Choroid plexus epithelial cell (primary cell): Measurements from ENCODE around the gene TNNT1.

Experiments
- DNase-seq: peaks from one replicate; pipeline ENCODE4 v3.0.0-alpha.2; 2010; ENCODE audit warnings: low read depth
- H3K4me3 ChIP-seq: 2 replicates; pipeline ENCODE4 v1.5.1; 2011; ENCODE audit warnings: low read depth, mild to moderate bottlenecking, control low read depth, low read length, moderate library complexity
- CTCF ChIP-seq: conservative IDR thresholded peaks from 2 replicates; pipeline ENCODE4 v1.5.1; 2011; ENCODE audit warnings: low read depth, mild to moderate bottlenecking, control low read depth, inconsistent platforms, low read length, moderate library complexity

TNNT1 gene

GRCh38 chr19:55166530-55167268 is 17.7 kb upstream of the TNNT1 start, which contains the start of gene DNAAF3:
DNAAF3 (minus strand) TSS chr19:55166613; CDS start chr19:55166413, 200 bp downstream.
- no peak for TF ChIP-seq CTCF
- peak within 1 kb of the TSS; percentile 63 for H3K4me3 ChIP-seq
- DNase-seq = peak; percentile 99

- peak overlapping the region; percentile 63 for H3K4me3 ChIP-seq
- peak; percentile 76 for TF ChIP-seq CTCF
- DNase-seq = peak; percentile 84
Measured at GRCh38 chr19:55165952-55166529, 17.0 kb upstream of the TNNT1 start.

- H3K4me3 ChIP-seq = no peak overlapping the region
- no peak for DNase-seq
- TF ChIP-seq CTCF = no peak
Measured at GRCh38 chr19:55161571-55162322, 12.7 kb upstream of the TNNT1 start.

- no peak for DNase-seq
- H3K4me3 ChIP-seq = no peak overlapping the region
- TF ChIP-seq CTCF = no peak
Measured at GRCh38 chr19:55160986-55161365, 12.0 kb upstream of the TNNT1 start.

- H3K4me3 ChIP-seq = no peak overlapping the region
- peak; percentile 88 for TF ChIP-seq CTCF
Measured at GRCh38 chr19:55160128-55160985, 11.4 kb upstream of the TNNT1 start.

GRCh38 chr19:55158848-55159749 is 10.1 kb upstream of the TNNT1 start:
- H3K4me3 ChIP-seq = no peak overlapping the region
- TF ChIP-seq CTCF = no peak
- DNase-seq = peak; percentile 41

More at GRCh38 chr19:55160128-55160985, 11.4 kb upstream of the TNNT1 start:
- DNase-seq = peak; percentile 87
